OCI-LY7 (cell line): ENCODE results near the gene ZNF189. TPM values are rescaled to one million over a fixed set of nuclear protein-coding genes. Genes with fewer than 3 reads are reported as not detected.

Experiments
- BruUV-seq: library from RNA; stranded (reverse); fragments of 400-500 nt; replicated peaks from 2 replicates; lab custom pipeline; 2021; lab: Mats Ljungman, UMichigan
- CTCF ChIA-PET: fragments of 300-600 bp; sonication (Branson Sonifier 250); formaldehyde crosslinking; loops from one replicate; lab custom pipeline; 2022; ENCODE audit warnings: antibody characterized with exemption; ENCODE audit not compliant: unreplicated experiment; lab: Charles Lee
- POLR2A ChIA-PET: fragments of 300-600 bp; sonication (Branson Sonifier 250); formaldehyde crosslinking; loops from one replicate; lab custom pipeline; 2022; ENCODE audit warnings: antibody characterized with exemption; lab: Charles Lee
- DNase-seq: peaks from one replicate; pipeline ENCODE4 v3.0.0-alpha.2; 2015; ENCODE audit warnings: low spot score
- H2AFZ ChIP-seq: fragments of 200-600 bp; sonication (generic), shearing (Covaris generic); 2 replicates; pipeline ENCODE4 v1.6.1; 2014; ENCODE audit warnings: mild to moderate bottlenecking, antibody characterized with exemption, low read length, moderate library complexity
- H3K27ac ChIP-seq: fragments of 200-600 bp; sonication (generic); 2 replicates; pipeline ENCODE4 v1.5.1; 2014; ENCODE audit warnings: mixed run types, low read depth, mild to moderate bottlenecking, moderate library complexity, low read length, inconsistent platforms; ENCODE audit not compliant: poor library complexity, severe bottlenecking
- H3K36me3 ChIP-seq: fragments of 200-600 bp; sonication (generic); 2 replicates; pipeline ENCODE4 v1.6.1; 2014; ENCODE audit warnings: mild to moderate bottlenecking, antibody characterized with exemption, low read length, moderate library complexity, mixed read lengths; ENCODE audit not compliant: insufficient read depth
- H3K4me1 ChIP-seq: fragments of 200-600 bp; sonication (generic); 2 replicates; pipeline ENCODE4 v1.5.1; 2014; ENCODE audit warnings: mild to moderate bottlenecking, low read length; ENCODE audit not compliant: insufficient read depth, poor library complexity, severe bottlenecking
- H3K4me2 ChIP-seq: fragments of 200-600 bp; sonication (generic); 2 replicates; pipeline ENCODE4 v1.6.1; 2014; ENCODE audit warnings: mild to moderate bottlenecking, low read length
- H3K4me3 ChIP-seq: fragments of 200-600 bp; sonication (generic); 2 replicates; pipeline ENCODE4 v1.5.1; 2014; ENCODE audit warnings: mild to moderate bottlenecking, low read depth, low read length; ENCODE audit not compliant: poor library complexity, severe bottlenecking
- H3K79me2 ChIP-seq: fragments of 200-600 bp; sonication (generic); 2 replicates; pipeline ENCODE4 v1.6.1; 2016; ENCODE audit warnings: low read depth, mild to moderate bottlenecking, low read length, moderate library complexity, mixed read lengths; ENCODE audit not compliant: insufficient read depth
- H3K9me2 ChIP-seq: fragments of 200-600 bp; sonication (generic); 2 replicates; pipeline ENCODE4 v1.6.1; 2016; ENCODE audit warnings: mild to moderate bottlenecking, low read length, mixed read lengths; ENCODE audit not compliant: insufficient read depth
- H3K9me3 ChIP-seq: fragments of 200-600 bp; sonication (generic); 2 replicates; pipeline ENCODE4 v1.6.1; 2014; ENCODE audit warnings: mild to moderate bottlenecking, mixed run types, low read length, mixed read lengths
- H4K20me1 ChIP-seq: fragments of 200-600 bp; sonication (generic); 2 replicates; pipeline ENCODE4 v1.6.1; 2014; ENCODE audit warnings: mild to moderate bottlenecking, antibody characterized with exemption, low read length, moderate library complexity, mixed read lengths; ENCODE audit not compliant: insufficient read depth
- CTCF ChIP-seq: fragments of 200-600 bp; sonication (generic); conservative IDR thresholded peaks from 2 replicates; pipeline ENCODE4 v1.5.1; 2014; ENCODE audit warnings: mild to moderate bottlenecking, antibody characterized with exemption, low read length, moderate library complexity, mixed read lengths
- EZH2phosphoT487 ChIP-seq: fragments of 200-600 bp; sonication (generic); IDR thresholded peaks from 2 replicates; pipeline ENCODE4 v1.6.1; 2018; ENCODE audit warnings: low read depth, borderline replicate concordance, mild to moderate bottlenecking, mixed run types, antibody characterized with exemption, low read length, moderate library complexity, mixed read lengths
- intact Hi-C: fragments of 100-400 bp; cut with micrococcal nuclease; formaldehyde crosslinking; loops from one replicate; pipeline ENCODE4 v1.10.0; 2022; ENCODE audit not compliant: unreplicated experiment
- total RNA-seq, 2 experiments: library from RNA; depleted of rRNA in 1 of 2; stranded (reverse); fragments of >200 nt in 1 of 2; shearing (Covaris generic) in 1 of 2; gene quantifications; 2 replicates each; pipeline ENCODE4 v1.2.3, GENCODE V29; 2014 to 2022

ZNF189 gene
- total RNA-seq, 2 experiments from 2014 or later = 11.0 to 17.3 TPM

- TF ChIP-seq EZH2phosphoT487 = no peak
- no peak for TF ChIP-seq CTCF
- peaks cover 5% of the 10 kb centered on the region; the same call in 1 of the 2 replicates for H4K20me1 ChIP-seq
- H3K27ac ChIP-seq = no peak overlapping the region
- ChIA-PET POLR2A (interaction anchor here (2.8 kb wide), 1 partner anchor 12 kb away, joined by 15 read pairs; no protein-coding TSS in a partner anchor), CTCF (no interaction called here)
- H2AFZ ChIP-seq = no peak overlapping the region
- peaks cover 28% of the 10 kb centered on the region for H3K4me1 ChIP-seq
- peaks cover 10% of the 10 kb centered on the region; the same call in 1 of the 2 replicates for H3K9me3 ChIP-seq
- no peaks in the 10 kb centered on the region for H3K9me2 ChIP-seq
- peak overlapping the region; percentile 95 for H3K4me2 ChIP-seq
- BruUV-seq = TSS peak; percentile 34
- peaks cover 67% of the 10 kb centered on the region for H3K36me3 ChIP-seq
- peaks cover 49% of the 10 kb centered on the region for H3K79me2 ChIP-seq
- H3K4me3 ChIP-seq = peak overlapping the region; percentile 95
- DNase-seq = no peak
- intact Hi-C loops = no loop called here
Measured at GRCh38 chr9:101400120-101400519, 1.5 kb downstream of the ZNF189 start.

GRCh38 chr9:101403516-101404285 is 5.0 kb downstream of the ZNF189 start:
- Histone ChIP-seq H2AFZ (no peak overlapping the region), H3K4me2 (no peak overlapping the region), H3K9me2 (no peaks in the 10 kb centered on the region), H3K9me3 (peaks cover 8% of the 10 kb centered on the region; the same call in 1 of the 2 replicates), H3K27ac (no peak overlapping the region), H3K4me1 (peaks cover 19% of the 10 kb centered on the region), H3K36me3 (peaks cover 82% of the 10 kb centered on the region), H4K20me1 (no peaks in the 10 kb centered on the region), H3K4me3 (no peak overlapping the region), H3K79me2 (peaks cover 17% of the 10 kb centered on the region)
- BruUV-seq = no TSS peak
- DNase-seq = no peak
- no peak for TF ChIP-seq EZH2phosphoT487
- TF ChIP-seq CTCF = no peak
- intact Hi-C loops = no loop called here
- ChIA-PET POLR2A (interaction anchor here (1.0 to 1.7 kb wide), 4 partner anchors 9 to 28 kb away, joined by 3 to 5 read pairs (median 3); no protein-coding TSS in a partner anchor), CTCF (interaction anchor here (0.5 kb wide), 1 partner anchor 685 kb away, joined by 3 read pairs; no protein-coding TSS in a partner anchor)
